ENCODE data around the gene SLC35B4. TPM values are rescaled to one million over a fixed set of nuclear protein-coding genes. Genes with fewer than 3 reads are reported as not detected.
A peak's percentile ranks its signal among the peaks of the same experiment; 100 is the strongest.

Gene SLC35B4
- total RNA-seq, 2 donors from 2014 or later: 22.7 to 32.0 TPM

DNA sequence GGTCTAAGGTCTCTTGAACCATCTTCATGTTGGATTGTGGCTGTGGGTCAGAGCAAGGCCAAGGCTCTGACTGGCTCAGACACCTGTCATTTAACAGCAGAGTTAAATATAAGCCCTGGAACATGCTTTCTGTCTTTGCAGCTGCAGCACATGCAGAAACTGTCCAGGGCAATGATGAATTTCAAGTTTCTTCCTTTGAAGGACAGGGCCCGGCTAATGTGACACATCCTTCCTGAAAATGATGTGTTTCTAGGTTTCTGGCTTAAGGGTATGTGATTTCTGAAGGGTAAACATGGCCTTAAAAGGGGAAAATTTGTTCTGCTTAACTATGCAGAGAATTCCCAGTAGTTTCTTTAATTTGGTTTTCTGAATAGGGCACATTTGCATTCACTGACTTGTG is 34.0 kb upstream of the SLC35B4 start:
- DNase-seq (ENCODE audit: low spot score) (no peak), ATAC-seq (no peak)
- Mint-ChIP-seq H3K36me3 (no peaks in the 10 kb centered on the region), H3K9me3 (no peaks in the 10 kb centered on the region), H3K4me3 (no peak overlapping the region), H3K27ac (no peak overlapping the region), H3K4me1 (ENCODE audit: low read depth in 2 of 2) (no peaks in the 10 kb centered on the region), H3K27me3 (peaks cover 13 to 16% of the 10 kb centered on the region in 2 donors)

DNA sequence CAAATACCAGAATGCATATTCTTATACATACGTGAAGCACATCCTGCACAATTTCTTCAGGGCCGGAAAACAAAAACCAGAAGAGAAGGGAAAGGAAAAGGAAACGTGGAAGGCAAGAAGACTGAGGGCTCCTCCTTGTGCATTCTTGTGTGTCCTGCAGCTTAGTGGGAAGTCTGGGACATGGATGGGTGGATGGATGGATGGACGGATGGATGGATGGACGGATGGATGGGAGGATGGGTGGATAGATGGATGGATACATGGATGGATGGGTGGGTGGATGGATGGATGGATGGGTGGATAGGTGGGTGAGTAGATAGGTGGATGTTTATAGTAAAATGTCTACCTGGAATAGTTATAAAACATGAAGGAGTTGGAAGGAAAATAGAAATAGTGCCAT is 30.8 kb upstream of the SLC35B4 start:
- H3K36me3 Mint-ChIP-seq: no peaks in the 10 kb centered on the region
- no peak for ATAC-seq
- peaks cover 17 to 24% of the 10 kb centered on the region in 2 donors for H3K27me3 Mint-ChIP-seq

DNA sequence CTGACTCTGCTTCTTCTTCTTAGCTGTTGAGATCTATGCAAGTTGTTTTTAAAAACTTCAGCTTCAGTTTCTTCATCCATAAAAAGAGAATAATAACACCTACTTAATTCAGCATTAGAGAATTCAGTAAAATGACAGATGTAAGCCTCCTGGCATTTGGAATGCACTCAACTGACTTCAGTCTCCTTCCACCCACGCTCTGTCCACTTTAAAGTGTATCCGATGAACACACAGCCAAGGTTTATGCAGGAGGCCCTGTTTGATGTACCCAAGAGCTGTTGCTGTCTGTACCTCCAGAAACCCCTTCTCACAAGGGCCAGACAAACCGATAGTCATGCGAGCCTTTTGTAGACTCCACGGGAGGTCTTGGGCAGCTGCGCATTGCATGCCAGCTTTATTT is 27.1 kb upstream of the SLC35B4 start:
- H3K4me1 Mint-ChIP-seq (ENCODE audit: low read depth in 2 of 2): no peaks in the 10 kb centered on the region
- no peaks in the 10 kb centered on the region for H3K36me3 Mint-ChIP-seq
- no peak for DNase-seq (ENCODE audit: low spot score)
- H3K9me3 Mint-ChIP-seq: no peaks in the 10 kb centered on the region
- H3K4me3 Mint-ChIP-seq: no peak overlapping the region
- no peak overlapping the region for H3K27ac Mint-ChIP-seq
- ATAC-seq: no peak
- peaks cover 19 to 43% of the 10 kb centered on the region in 2 donors for H3K27me3 Mint-ChIP-seq

More for the DNA sequence above, 30.8 kb upstream of the SLC35B4 start:
- Mint-ChIP-seq H3K9me3 (no peaks in the 10 kb centered on the region), H3K27ac (no peak overlapping the region), H3K4me1 (ENCODE audit: low read depth in 2 of 2) (no peaks in the 10 kb centered on the region), H3K4me3 (no peak overlapping the region)
- DNase-seq (ENCODE audit: low spot score): no peak

- DNase-seq (ENCODE audit: low spot score) (no peak), ATAC-seq (no peak)
- H3K36me3 Mint-ChIP-seq: no peaks in the 10 kb centered on the region
- no peaks in the 10 kb centered on the region for H3K9me3 Mint-ChIP-seq
- H3K27ac Mint-ChIP-seq: no peak overlapping the region
- peaks cover 19 to 43% of the 10 kb centered on the region in 2 donors for H3K27me3 Mint-ChIP-seq
- no peaks in the 10 kb centered on the region for H3K4me1 Mint-ChIP-seq (ENCODE audit: low read depth in 2 of 2)
- no peak overlapping the region for H3K4me3 Mint-ChIP-seq
Observed at GRCh38 chr7:134343136-134343535, 26.4 kb upstream of the SLC35B4 start.

DNA sequence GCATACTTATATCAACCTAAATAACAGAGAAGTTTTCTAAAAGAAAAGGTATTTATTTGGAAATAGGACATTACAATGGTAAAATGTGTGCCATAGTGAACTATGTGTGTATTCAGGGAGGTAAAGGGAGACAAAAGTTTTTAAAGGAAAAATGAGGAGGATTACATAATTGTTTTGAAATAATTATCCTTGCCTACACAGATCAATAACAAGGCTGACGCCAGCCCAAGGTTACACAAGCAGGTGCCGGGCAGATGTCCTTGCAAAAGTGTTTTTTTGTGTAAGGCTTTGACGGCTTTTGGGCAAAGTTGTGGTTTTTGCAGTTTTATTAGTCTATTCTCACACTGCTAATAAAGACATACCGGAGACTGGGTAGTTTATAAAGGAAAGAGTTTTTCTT is 22.7 kb upstream of the SLC35B4 start:
- no peak for DNase-seq (ENCODE audit: low spot score)
- no peaks in the 10 kb centered on the region for H3K36me3 Mint-ChIP-seq
- no peak overlapping the region for H3K27ac Mint-ChIP-seq
- H3K9me3 Mint-ChIP-seq: no peaks in the 10 kb centered on the region
- H3K4me1 Mint-ChIP-seq (ENCODE audit: low read depth in 2 of 2): no peaks in the 10 kb centered on the region
- peaks cover 4 to 34% of the 10 kb centered on the region in 2 donors for H3K27me3 Mint-ChIP-seq
- no peak for ATAC-seq
- no peak overlapping the region for H3K4me3 Mint-ChIP-seq

GRCh38 chr7:134337980-134338379 is 21.2 kb upstream of the SLC35B4 start:
- no peak overlapping the region for H3K4me3 Mint-ChIP-seq
- H3K27me3 Mint-ChIP-seq: peaks cover 11 to 48% of the 10 kb centered on the region in 2 donors
- H3K4me1 Mint-ChIP-seq (ENCODE audit: low read depth in 2 of 2): no peaks in the 10 kb centered on the region
- H3K9me3 Mint-ChIP-seq: no peaks in the 10 kb centered on the region
- no peak for DNase-seq (ENCODE audit: low spot score)
- no peaks in the 10 kb centered on the region for H3K36me3 Mint-ChIP-seq
- no peak overlapping the region for H3K27ac Mint-ChIP-seq
- no peak for ATAC-seq

- DNase-seq (ENCODE audit: low spot score) (no peak), ATAC-seq (peak in 1 of 2 donors; percentile 79)
- no peak overlapping the region for H3K4me3 Mint-ChIP-seq
- H3K36me3 Mint-ChIP-seq: no peaks in the 10 kb centered on the region
- H3K27ac Mint-ChIP-seq: no peak overlapping the region
- H3K4me1 Mint-ChIP-seq (ENCODE audit: low read depth in 2 of 2): no peaks in the 10 kb centered on the region
- H3K9me3 Mint-ChIP-seq: no peaks in the 10 kb centered on the region
- H3K27me3 Mint-ChIP-seq: peaks cover 20 to 38% of the 10 kb centered on the region in 2 donors
Observed at GRCh38 chr7:134334408-134334807, 17.7 kb upstream of the SLC35B4 start.

- H3K27ac Mint-ChIP-seq: no peak overlapping the region
- H3K27me3 Mint-ChIP-seq: peaks cover 20 to 43% of the 10 kb centered on the region in 2 donors
- no peaks in the 10 kb centered on the region for H3K4me1 Mint-ChIP-seq (ENCODE audit: low read depth in 2 of 2)
- DNase-seq (ENCODE audit: low spot score) (no peak), ATAC-seq (no peak)
- no peak overlapping the region for H3K4me3 Mint-ChIP-seq
- H3K36me3 Mint-ChIP-seq: no peaks in the 10 kb centered on the region
- no peaks in the 10 kb centered on the region for H3K9me3 Mint-ChIP-seq
Observed at GRCh38 chr7:134333943-134334342, 17.2 kb upstream of the SLC35B4 start.

DNA sequence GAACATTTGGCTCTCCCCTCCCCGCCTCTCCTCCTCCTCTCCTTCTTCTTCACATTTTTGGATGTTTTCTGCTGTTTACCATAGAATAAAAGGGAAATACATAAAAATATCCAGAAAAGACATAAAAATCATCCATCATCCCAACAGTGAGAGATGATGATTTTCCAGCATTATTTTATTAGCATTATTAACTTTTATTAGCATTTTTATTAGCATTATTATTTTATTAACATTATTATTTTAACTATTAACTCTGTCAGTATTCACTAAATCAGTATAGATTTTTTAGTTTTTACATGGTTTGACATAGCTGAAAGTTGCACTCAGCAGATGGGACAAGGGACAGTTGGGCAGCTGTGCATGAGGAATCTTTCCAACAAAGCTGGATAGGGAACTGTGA is 16.2 kb upstream of the SLC35B4 start:
- Mint-ChIP-seq H3K4me1 (ENCODE audit: low read depth in 2 of 2) (peaks cover 0 to 2% of the 10 kb centered on the region in 2 donors), H3K9me3 (no peaks in the 10 kb centered on the region), H3K36me3 (no peaks in the 10 kb centered on the region), H3K27ac (no peak overlapping the region), H3K27me3 (peaks cover 22 to 44% of the 10 kb centered on the region in 2 donors), H3K4me3 (no peak overlapping the region)
- ATAC-seq (no peak), DNase-seq (ENCODE audit: low spot score) (no peak)

- ATAC-seq (no peak), DNase-seq (ENCODE audit: low spot score) (no peak)
- Mint-ChIP-seq H3K4me1 (ENCODE audit: low read depth in 2 of 2) (peaks cover 0 to 4% of the 10 kb centered on the region in 2 donors), H3K27me3 (peaks cover 26 to 44% of the 10 kb centered on the region in 2 donors), H3K9me3 (no peaks in the 10 kb centered on the region), H3K27ac (no peak overlapping the region), H3K36me3 (no peaks in the 10 kb centered on the region), H3K4me3 (no peak overlapping the region)
Observed at GRCh38 chr7:134331393-134331792, 14.7 kb upstream of the SLC35B4 start.

DNA sequence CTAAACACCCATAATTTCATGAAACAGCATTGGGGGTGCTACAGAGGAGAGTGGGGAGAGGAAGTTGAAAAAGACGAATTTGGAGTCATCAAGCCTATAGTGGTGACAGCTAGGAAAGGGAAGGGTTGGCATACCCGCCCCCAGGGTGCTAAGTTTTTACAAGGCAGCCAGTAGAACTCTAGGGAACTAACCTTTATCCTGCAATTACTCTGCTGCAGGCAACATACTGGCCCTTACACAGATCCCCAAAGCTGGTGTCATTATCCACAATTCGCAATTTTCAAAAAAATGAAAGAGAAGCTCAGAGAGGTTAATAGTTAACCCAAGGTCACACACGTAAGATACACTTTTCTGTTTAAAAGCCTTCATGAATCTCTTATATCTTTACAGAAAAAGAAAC is 14.2 kb upstream of the SLC35B4 start:
- H3K27me3 Mint-ChIP-seq: peaks cover 29 to 48% of the 10 kb centered on the region in 2 donors
- H3K36me3 Mint-ChIP-seq: no peaks in the 10 kb centered on the region
- no peak for ATAC-seq

GRCh38 chr7:134329614-134330346 is 13.1 kb upstream of the SLC35B4 start:
- H3K27ac Mint-ChIP-seq: no peak overlapping the region
- peaks cover 28 to 42% of the 10 kb centered on the region in 2 donors for H3K27me3 Mint-ChIP-seq

More for the DNA sequence above, 14.2 kb upstream of the SLC35B4 start:
- no peak for DNase-seq (ENCODE audit: low spot score)
- H3K9me3 Mint-ChIP-seq: no peaks in the 10 kb centered on the region
- H3K4me1 Mint-ChIP-seq (ENCODE audit: low read depth in 2 of 2): peaks cover 0 to 4% of the 10 kb centered on the region in 2 donors
- no peak overlapping the region for H3K27ac Mint-ChIP-seq
- H3K4me3 Mint-ChIP-seq: no peak overlapping the region

DNA sequence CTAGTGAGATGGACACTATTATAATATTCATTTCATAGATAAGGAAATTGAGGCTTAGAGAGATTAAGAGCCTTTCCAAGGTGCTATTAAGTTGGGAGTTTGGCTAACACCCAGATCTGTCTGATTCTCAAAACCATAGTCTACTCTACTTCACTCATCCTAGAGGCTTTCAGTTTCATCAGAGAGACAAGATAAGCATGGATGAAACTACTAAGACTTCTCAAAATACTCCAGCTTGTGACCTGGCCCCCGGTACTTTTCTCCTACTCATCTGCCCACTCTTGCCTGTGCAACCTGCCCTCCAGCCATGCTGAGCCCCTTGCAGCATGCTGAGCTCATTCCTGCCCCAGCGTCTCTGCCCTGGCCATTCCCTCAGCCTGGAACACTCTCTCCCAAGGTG is 12.2 kb upstream of the SLC35B4 start:
- H3K36me3 Mint-ChIP-seq: no peaks in the 10 kb centered on the region
- ATAC-seq: no peak
- H3K4me3 Mint-ChIP-seq: no peak overlapping the region
- H3K9me3 Mint-ChIP-seq: no peaks in the 10 kb centered on the region
- H3K4me1 Mint-ChIP-seq (ENCODE audit: low read depth in 2 of 2): peaks cover 0 to 4% of the 10 kb centered on the region in 2 donors
- H3K27ac Mint-ChIP-seq: no peak overlapping the region
- peaks cover 29 to 41% of the 10 kb centered on the region in 2 donors for H3K27me3 Mint-ChIP-seq
- DNase-seq (ENCODE audit: low spot score): no peak

More at GRCh38 chr7:134329614-134330346, 13.1 kb upstream of the SLC35B4 start:
- Mint-ChIP-seq H3K36me3 (no peaks in the 10 kb centered on the region), H3K9me3 (no peaks in the 10 kb centered on the region), H3K4me3 (no peak overlapping the region), H3K4me1 (ENCODE audit: low read depth in 2 of 2) (peaks cover 0 to 4% of the 10 kb centered on the region in 2 donors)
- no peak for DNase-seq (ENCODE audit: low spot score)
- ATAC-seq: no peak

DNA sequence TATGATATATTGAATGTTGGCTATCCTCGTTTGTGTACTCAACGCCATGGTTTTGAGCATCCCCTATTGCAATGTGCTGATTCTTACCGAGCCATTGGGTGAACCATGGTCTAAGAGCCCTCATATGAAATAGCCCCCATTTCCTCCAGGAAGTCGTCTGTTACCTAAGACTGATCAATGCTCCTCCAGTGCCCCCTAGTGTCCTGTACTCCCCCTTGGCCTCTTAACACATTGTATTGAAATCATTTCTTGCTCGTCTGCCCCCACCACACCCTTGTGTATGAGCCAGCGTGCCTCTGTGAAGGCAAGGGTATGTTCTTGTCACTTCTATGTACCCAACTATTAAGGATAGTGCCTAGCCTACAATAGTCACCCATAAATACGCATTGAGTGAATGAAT is 11.2 kb upstream of the SLC35B4 start:
- peak; percentile 74 to 84 for ATAC-seq
- peaks cover 32 to 44% of the 10 kb centered on the region in 2 donors for H3K27me3 Mint-ChIP-seq
- no peaks in the 10 kb centered on the region for H3K9me3 Mint-ChIP-seq
- peaks cover 0 to 4% of the 10 kb centered on the region in 2 donors for H3K4me1 Mint-ChIP-seq (ENCODE audit: low read depth in 2 of 2)
- no peak overlapping the region for H3K4me3 Mint-ChIP-seq
- no peaks in the 10 kb centered on the region for H3K36me3 Mint-ChIP-seq
- no peak overlapping the region for H3K27ac Mint-ChIP-seq
- no peak for DNase-seq (ENCODE audit: low spot score)
